Mesodermal cell (in vitro differentiated cells): Measurements from ENCODE around the gene MAP4K4.

ENCODE experiments used
- H3K27ac ChIP-seq: 2 replicates; pipeline ENCODE4 v1.7.0; 2013; ENCODE audit warnings: mild to moderate bottlenecking, low read depth, low read length, moderate library complexity; ENCODE audit not compliant: severe bottlenecking
- H3K36me3 ChIP-seq: 2 replicates; pipeline ENCODE4 v1.7.1; 2013; ENCODE audit warnings: mild to moderate bottlenecking, low read length, moderate library complexity; ENCODE audit not compliant: control insufficient read depth, insufficient read depth
- H3K4me1 ChIP-seq: one replicate; pipeline ENCODE4 v1.7.1; 2013; ENCODE audit warnings: mild to moderate bottlenecking, low read length; ENCODE audit not compliant: insufficient read depth, control insufficient read depth, poor library complexity, severe bottlenecking
- H3K4me3 ChIP-seq: 2 replicates; pipeline ENCODE4 v1.7.0; 2013; ENCODE audit warnings: low read length, control low read depth, mild to moderate bottlenecking; ENCODE audit not compliant: insufficient read depth, poor library complexity, severe bottlenecking; ENCODE audit errors: extremely low read depth
- H3K9me3 ChIP-seq: 2 replicates; pipeline ENCODE4 v1.7.1; 2013; ENCODE audit warnings: mild to moderate bottlenecking, low read length, moderate library complexity; ENCODE audit not compliant: control insufficient read depth
- WGBS, 2 experiments: methylation state at CpG; one replicate each; pipeline ENCODE4 v1.1.5; 2013; ENCODE audit warnings: missing lambda C conversion rate in 2 of 2; ENCODE audit not compliant: insufficient coverage in 2 of 2; 5-methylcytosine and 5-hydroxymethylcytosine counted together

The MAP4K4 gene

GRCh38 chr2:101895039-101895438, 197.5 kb downstream of the MAP4K4 start:
- 86 to 96% methylated on average over 4 to 6 of the region's 7 CpGs for WGBS, 2 experiments

GRCh38 chr2:101895819-101896322, 198.4 kb downstream of the MAP4K4 start:
- Histone ChIP-seq H3K27ac (no peak overlapping the region), H3K9me3 (no peaks in the 10 kb centered on the region), H3K36me3 (peaks cover 76% of the 10 kb centered on the region), H3K4me3 (no peak overlapping the region), H3K4me1 (no peaks in the 10 kb centered on the region)
- WGBS, 2 experiments = 92 to 95% methylated on average over 2 of the region's 2 CpGs

More at GRCh38 chr2:101895039-101895438, 197.5 kb downstream of the MAP4K4 start:
- H3K27ac ChIP-seq = no peak overlapping the region
- H3K4me1 ChIP-seq = no peaks in the 10 kb centered on the region
- H3K9me3 ChIP-seq = no peaks in the 10 kb centered on the region
- H3K36me3 ChIP-seq = peaks cover 84% of the 10 kb centered on the region
- no peak overlapping the region for H3K4me3 ChIP-seq

GRCh38 chr2:101897301-101897700, 199.8 kb downstream of the MAP4K4 start:
- Histone ChIP-seq H3K36me3 (peaks cover 61% of the 10 kb centered on the region), H3K27ac (no peak overlapping the region), H3K9me3 (no peaks in the 10 kb centered on the region), H3K4me1 (no peaks in the 10 kb centered on the region), H3K4me3 (no peak overlapping the region)
- WGBS, 2 experiments = 100% methylated on average over 1 of the region's 1 CpG; no CpG with 5 or more reads in 1 of the 2 experiments

- peaks cover 42% of the 10 kb centered on the region for H3K36me3 ChIP-seq
- H3K4me3 ChIP-seq = no peak overlapping the region
- no peaks in the 10 kb centered on the region for H3K9me3 ChIP-seq
- no peak overlapping the region for H3K27ac ChIP-seq
- H3K4me1 ChIP-seq = no peaks in the 10 kb centered on the region
Observed at GRCh38 chr2:101899265-101899664, 201.8 kb downstream of the MAP4K4 start.

GRCh38 chr2:101899871-101900270, 202.4 kb downstream of the MAP4K4 start:
- Histone ChIP-seq H3K9me3 (no peaks in the 10 kb centered on the region), H3K36me3 (peaks cover 36% of the 10 kb centered on the region), H3K27ac (no peak overlapping the region), H3K4me1 (no peaks in the 10 kb centered on the region), H3K4me3 (no peak overlapping the region)
- WGBS, 2 experiments = no CpG with 5 or more reads among the region's 1 CpG

- Histone ChIP-seq H3K9me3 (no peaks in the 10 kb centered on the region), H3K36me3 (peaks cover 31% of the 10 kb centered on the region), H3K27ac (no peak overlapping the region), H3K4me3 (no peak overlapping the region), H3K4me1 (no peaks in the 10 kb centered on the region)
- WGBS, 2 experiments = 94 to 96% methylated on average over 6 of the region's 9 CpGs
Observed at GRCh38 chr2:101900375-101900774, 202.9 kb downstream of the MAP4K4 start.

GRCh38 chr2:101901241-101901640, 203.7 kb downstream of the MAP4K4 start:
- no peaks in the 10 kb centered on the region for H3K4me1 ChIP-seq
- peaks cover 22% of the 10 kb centered on the region for H3K36me3 ChIP-seq
- H3K27ac ChIP-seq = no peak overlapping the region
- no peaks in the 10 kb centered on the region for H3K9me3 ChIP-seq
- no peak overlapping the region for H3K4me3 ChIP-seq
- 94% methylated on average over 2 of the region's 2 CpGs; no CpG with 5 or more reads in 1 of the 2 experiments for WGBS, 2 experiments

- WGBS, 2 experiments = 88 to 92% methylated on average over 2 of the region's 2 CpGs
- no peak overlapping the region for H3K4me3 ChIP-seq
- peaks cover 14% of the 10 kb centered on the region for H3K36me3 ChIP-seq
- peaks cover 5% of the 10 kb centered on the region for H3K9me3 ChIP-seq
- H3K4me1 ChIP-seq = no peaks in the 10 kb centered on the region
- no peak overlapping the region for H3K27ac ChIP-seq
Observed at GRCh38 chr2:101902169-101902568, 204.7 kb downstream of the MAP4K4 start.

- H3K9me3 ChIP-seq = peaks cover 11% of the 10 kb centered on the region
- H3K4me3 ChIP-seq = no peak overlapping the region
- no peaks in the 10 kb centered on the region for H3K36me3 ChIP-seq
- no CpG with 5 or more reads among the region's 1 CpG for WGBS, 2 experiments
- no peak overlapping the region for H3K27ac ChIP-seq
- no peaks in the 10 kb centered on the region for H3K4me1 ChIP-seq
Observed at GRCh38 chr2:101904916-101905315, 207.4 kb downstream of the MAP4K4 start.

- Histone ChIP-seq H3K4me1 (no peaks in the 10 kb centered on the region), H3K36me3 (no peaks in the 10 kb centered on the region), H3K27ac (no peak overlapping the region), H3K9me3 (peaks cover 13% of the 10 kb centered on the region), H3K4me3 (no peak overlapping the region)
- WGBS, 2 experiments = 89 to 93% methylated on average over 2 to 3 of the region's 9 CpGs
Observed at GRCh38 chr2:101905746-101906336, 208.3 kb downstream of the MAP4K4 start.

- Histone ChIP-seq H3K36me3 (no peaks in the 10 kb centered on the region), H3K9me3 (peaks cover 13% of the 10 kb centered on the region)
- no CpG with 5 or more reads among the region's 1 CpG for WGBS, 2 experiments
Observed at GRCh38 chr2:101909760-101910159, 212.3 kb downstream of the MAP4K4 start.

More at GRCh38 chr2:101909760-101910159, 212.3 kb downstream of the MAP4K4 start:
- Histone ChIP-seq H3K27ac (no peak overlapping the region), H3K4me1 (no peaks in the 10 kb centered on the region), H3K4me3 (no peak overlapping the region)
